HEK293 (cell line): ENCODE data around the gene SRRM2.
A peak's percentile ranks its signal among the peaks of the same experiment; 100 is the strongest.

Experiments used
- IKZF3 ChIP-seq: fragments of 450-650 bp; IDR thresholded peaks from 2 replicates; pipeline ENCODE4 v1.5.0; 2018; ENCODE audit warnings: missing biosample characterization, mild to moderate bottlenecking, missing genetic modification characterization, moderate library complexity
- KLF7 ChIP-seq: fragments of 450-650 bp; formaldehyde crosslinking; IDR thresholded peaks from 2 replicates; pipeline ENCODE4 v1.5.1; 2016; ENCODE audit warnings: missing biosample characterization, missing genetic modification characterization, borderline replicate concordance
- SETDB1 ChIP-seq: IDR thresholded peaks from one replicate; pipeline ENCODE4 v1.6.1; 2017; ENCODE audit warnings: mild to moderate bottlenecking, low read length, moderate library complexity, mixed read lengths; ENCODE audit not compliant: insufficient read length
- ZNF423 ChIP-seq: fragments of 450-650 bp; formaldehyde crosslinking; IDR thresholded peaks from 2 replicates; pipeline ENCODE4 v1.5.1; 2016; ENCODE audit warnings: missing biosample characterization, missing genetic modification characterization
- ZNF501 ChIP-seq: fragments of 450-650 bp; formaldehyde crosslinking; IDR thresholded peaks from 2 replicates; pipeline ENCODE4 v1.5.1; 2016; ENCODE audit warnings: missing biosample characterization, missing genetic modification characterization
- ZNF530 ChIP-seq: fragments of 450-650 bp; formaldehyde crosslinking; IDR thresholded peaks from 2 replicates; pipeline ENCODE4 v1.5.1; 2016; ENCODE audit warnings: low read depth, missing biosample characterization, missing genetic modification characterization
- ZNF623 ChIP-seq: fragments of 450-650 bp; formaldehyde crosslinking; IDR thresholded peaks from 2 replicates; pipeline ENCODE4 v1.5.1; 2016; ENCODE audit warnings: missing biosample characterization, missing genetic modification characterization
- ZNF654 ChIP-seq: fragments of 450-650 bp; formaldehyde crosslinking; IDR thresholded peaks from 2 replicates; pipeline ENCODE4 v1.5.1; 2016; ENCODE audit warnings: low read depth, missing biosample characterization, missing genetic modification characterization
- ZNF658 ChIP-seq: fragments of 450-650 bp; formaldehyde crosslinking; IDR thresholded peaks from 2 replicates; pipeline ENCODE4; 2016; ENCODE audit warnings: missing biosample characterization, missing genetic modification characterization
- ZNF837 ChIP-seq: fragments of 450-650 bp; formaldehyde crosslinking; IDR thresholded peaks from 2 replicates; pipeline ENCODE4 v1.5.1; 2016; ENCODE audit warnings: missing biosample characterization, missing genetic modification characterization
- TF ChIP-seq, protein P1 (sequence below): fragments of 450-650 bp; formaldehyde crosslinking; IDR thresholded peaks from 2 replicates; pipeline ENCODE4 v1.5.1; 2016; ENCODE audit warnings: missing biosample characterization, missing genetic modification characterization
- TF ChIP-seq, protein P2 (sequence below): fragments of 450-650 bp; formaldehyde crosslinking; IDR thresholded peaks from 2 replicates; pipeline ENCODE4 v1.5.1; 2016; ENCODE audit warnings: missing biosample characterization, missing genetic modification characterization
- TF ChIP-seq, protein P3 (sequence below): fragments of 450-650 bp; formaldehyde crosslinking; IDR thresholded peaks from 2 replicates; pipeline ENCODE4 v1.5.1; 2016; ENCODE audit warnings: missing biosample characterization, missing genetic modification characterization, low read depth
- TF ChIP-seq, protein P4 (sequence below): fragments of 450-650 bp; formaldehyde crosslinking; IDR thresholded peaks from 2 replicates; pipeline ENCODE4 v1.5.1; 2016; ENCODE audit warnings: missing biosample characterization, missing genetic modification characterization
- TF ChIP-seq, protein P5 (sequence below): fragments of 450-650 bp; formaldehyde crosslinking; IDR thresholded peaks from 2 replicates; pipeline ENCODE4 v1.5.1; 2016; ENCODE audit warnings: missing biosample characterization, missing genetic modification characterization, borderline replicate concordance
- TF ChIP-seq, protein P6 (sequence below): fragments of 450-650 bp; formaldehyde crosslinking; IDR thresholded peaks from 2 replicates; pipeline ENCODE4 v1.5.1; 2016; ENCODE audit warnings: missing biosample characterization, missing genetic modification characterization, borderline replicate concordance

Gene SRRM2

DNA sequence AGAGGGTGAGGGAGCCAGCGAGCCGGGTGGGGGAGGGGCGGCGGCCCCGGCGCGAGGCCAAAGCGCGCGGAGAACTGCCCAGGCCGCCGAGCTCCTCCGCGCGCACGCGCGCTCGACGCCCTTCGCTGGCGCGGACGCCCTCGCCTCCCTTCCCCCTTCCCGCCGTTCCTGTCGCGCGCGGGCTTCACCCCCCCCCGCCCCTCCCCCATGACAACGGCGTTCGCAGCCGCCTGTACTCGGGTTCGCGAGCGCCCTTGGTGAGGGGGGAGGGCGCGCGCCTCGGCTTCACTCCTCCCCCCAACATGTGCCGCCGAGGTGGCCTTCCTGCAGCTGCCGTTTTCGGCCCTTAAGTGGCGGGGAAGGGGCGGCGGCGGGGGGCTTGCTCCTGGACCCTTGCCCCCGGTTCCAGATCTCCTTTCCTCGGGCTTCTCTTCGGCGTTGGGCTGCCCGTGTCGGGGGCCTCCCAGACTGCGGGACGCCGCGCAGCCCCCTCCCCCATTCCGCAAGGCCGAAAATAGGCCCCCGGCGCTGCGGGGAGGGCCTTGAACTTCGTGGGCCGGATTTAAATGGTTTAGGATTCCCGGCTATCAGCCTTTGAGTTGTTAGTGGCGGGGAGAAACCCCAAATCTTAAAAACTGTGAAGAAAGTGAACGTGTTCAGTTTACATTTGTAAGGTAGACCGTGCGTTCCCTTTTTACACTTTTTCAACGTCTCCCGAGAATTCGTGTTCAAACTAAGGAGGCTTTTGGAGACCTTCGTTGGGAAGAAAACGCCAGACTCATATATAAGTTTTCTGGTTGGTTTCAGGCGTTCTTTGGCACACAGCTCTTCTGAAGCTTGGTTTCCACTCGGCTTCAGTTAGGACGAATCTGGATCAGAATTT, 653 bp downstream of the SRRM2 start (continued):
- TF ChIP-seq, protein P1, sequence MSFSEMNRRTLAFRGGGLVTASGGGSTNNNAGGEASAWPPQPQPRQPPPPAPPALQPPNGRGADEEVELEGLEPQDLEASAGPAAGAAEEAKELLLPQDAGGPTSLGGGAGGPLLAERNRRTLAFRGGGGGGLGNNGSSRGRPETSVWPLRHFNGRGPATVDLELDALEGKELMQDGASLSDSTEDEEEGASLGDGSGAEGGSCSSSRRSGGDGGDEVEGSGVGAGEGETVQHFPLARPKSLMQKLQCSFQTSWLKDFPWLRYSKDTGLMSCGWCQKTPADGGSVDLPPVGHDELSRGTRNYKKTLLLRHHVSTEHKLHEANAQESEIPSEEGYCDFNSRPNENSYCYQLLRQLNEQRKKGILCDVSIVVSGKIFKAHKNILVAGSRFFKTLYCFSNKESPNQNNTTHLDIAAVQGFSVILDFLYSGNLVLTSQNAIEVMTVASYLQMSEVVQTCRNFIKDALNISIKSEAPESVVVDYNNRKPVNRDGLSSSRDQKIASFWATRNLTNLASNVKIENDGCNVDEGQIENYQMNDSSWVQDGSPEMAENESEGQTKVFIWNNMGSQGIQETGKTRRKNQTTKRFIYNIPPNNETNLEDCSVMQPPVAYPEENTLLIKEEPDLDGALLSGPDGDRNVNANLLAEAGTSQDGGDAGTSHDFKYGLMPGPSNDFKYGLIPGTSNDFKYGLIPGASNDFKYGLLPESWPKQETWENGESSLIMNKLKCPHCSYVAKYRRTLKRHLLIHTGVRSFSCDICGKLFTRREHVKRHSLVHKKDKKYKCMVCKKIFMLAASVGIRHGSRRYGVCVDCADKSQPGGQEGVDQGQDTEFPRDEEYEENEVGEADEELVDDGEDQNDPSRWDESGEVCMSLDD (tag by site-specific recombination): peak; percentile 34; the same call in 1 of the 2 replicates
- TF ChIP-seq ZNF501: 0 out of 2 replicates have a peak, but pooled peaks have one; percentile 25
- TF ChIP-seq, protein P2, sequence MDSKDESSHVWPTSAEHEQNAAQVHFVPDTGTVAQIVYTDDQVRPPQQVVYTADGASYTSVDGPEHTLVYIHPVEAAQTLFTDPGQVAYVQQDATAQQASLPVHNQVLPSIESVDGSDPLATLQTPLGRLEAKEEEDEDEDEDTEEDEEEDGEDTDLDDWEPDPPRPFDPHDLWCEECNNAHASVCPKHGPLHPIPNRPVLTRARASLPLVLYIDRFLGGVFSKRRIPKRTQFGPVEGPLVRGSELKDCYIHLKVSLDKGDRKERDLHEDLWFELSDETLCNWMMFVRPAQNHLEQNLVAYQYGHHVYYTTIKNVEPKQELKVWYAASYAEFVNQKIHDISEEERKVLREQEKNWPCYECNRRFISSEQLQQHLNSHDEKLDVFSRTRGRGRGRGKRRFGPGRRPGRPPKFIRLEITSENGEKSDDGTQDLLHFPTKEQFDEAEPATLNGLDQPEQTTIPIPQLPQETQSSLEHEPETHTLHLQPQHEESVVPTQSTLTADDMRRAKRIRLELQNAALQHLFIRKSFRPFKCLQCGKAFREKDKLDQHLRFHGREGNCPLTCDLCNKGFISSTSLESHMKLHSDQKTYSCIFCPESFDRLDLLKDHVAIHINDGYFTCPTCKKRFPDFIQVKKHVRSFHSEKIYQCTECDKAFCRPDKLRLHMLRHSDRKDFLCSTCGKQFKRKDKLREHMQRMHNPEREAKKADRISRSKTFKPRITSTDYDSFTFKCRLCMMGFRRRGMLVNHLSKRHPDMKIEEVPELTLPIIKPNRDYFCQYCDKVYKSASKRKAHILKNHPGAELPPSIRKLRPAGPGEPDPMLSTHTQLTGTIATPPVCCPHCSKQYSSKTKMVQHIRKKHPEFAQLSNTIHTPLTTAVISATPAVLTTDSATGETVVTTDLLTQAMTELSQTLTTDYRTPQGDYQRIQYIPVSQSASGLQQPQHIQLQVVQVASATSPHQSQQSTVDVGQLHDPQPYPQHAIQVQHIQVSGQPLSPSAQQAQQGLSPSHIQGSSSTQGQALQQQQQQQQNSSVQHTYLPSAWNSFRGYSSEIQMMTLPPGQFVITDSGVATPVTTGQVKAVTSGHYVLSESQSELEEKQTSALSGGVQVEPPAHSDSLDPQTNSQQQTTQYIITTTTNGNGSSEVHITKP (tag by site-specific recombination): no peak
- TF ChIP-seq ZNF654 (tag by site-specific recombination): no peak
- TF ChIP-seq, protein P3, sequence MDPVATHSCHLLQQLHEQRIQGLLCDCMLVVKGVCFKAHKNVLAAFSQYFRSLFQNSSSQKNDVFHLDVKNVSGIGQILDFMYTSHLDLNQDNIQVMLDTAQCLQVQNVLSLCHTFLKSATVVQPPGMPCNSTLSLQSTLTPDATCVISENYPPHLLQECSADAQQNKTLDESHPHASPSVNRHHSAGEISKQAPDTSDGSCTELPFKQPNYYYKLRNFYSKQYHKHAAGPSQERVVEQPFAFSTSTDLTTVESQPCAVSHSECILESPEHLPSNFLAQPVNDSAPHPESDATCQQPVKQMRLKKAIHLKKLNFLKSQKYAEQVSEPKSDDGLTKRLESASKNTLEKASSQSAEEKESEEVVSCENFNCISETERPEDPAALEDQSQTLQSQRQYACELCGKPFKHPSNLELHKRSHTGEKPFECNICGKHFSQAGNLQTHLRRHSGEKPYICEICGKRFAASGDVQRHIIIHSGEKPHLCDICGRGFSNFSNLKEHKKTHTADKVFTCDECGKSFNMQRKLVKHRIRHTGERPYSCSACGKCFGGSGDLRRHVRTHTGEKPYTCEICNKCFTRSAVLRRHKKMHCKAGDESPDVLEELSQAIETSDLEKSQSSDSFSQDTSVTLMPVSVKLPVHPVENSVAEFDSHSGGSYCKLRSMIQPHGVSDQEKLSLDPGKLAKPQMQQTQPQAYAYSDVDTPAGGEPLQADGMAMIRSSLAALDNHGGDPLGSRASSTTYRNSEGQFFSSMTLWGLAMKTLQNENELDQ (tag by site-specific recombination): no peak
- TF ChIP-seq ZNF837 (tag by site-specific recombination): no peak
- TF ChIP-seq, protein P4, sequence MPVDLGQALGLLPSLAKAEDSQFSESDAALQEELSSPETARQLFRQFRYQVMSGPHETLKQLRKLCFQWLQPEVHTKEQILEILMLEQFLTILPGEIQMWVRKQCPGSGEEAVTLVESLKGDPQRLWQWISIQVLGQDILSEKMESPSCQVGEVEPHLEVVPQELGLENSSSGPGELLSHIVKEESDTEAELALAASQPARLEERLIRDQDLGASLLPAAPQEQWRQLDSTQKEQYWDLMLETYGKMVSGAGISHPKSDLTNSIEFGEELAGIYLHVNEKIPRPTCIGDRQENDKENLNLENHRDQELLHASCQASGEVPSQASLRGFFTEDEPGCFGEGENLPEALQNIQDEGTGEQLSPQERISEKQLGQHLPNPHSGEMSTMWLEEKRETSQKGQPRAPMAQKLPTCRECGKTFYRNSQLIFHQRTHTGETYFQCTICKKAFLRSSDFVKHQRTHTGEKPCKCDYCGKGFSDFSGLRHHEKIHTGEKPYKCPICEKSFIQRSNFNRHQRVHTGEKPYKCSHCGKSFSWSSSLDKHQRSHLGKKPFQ (tag by site-specific recombination): no peak
- TF ChIP-seq, protein P5, sequence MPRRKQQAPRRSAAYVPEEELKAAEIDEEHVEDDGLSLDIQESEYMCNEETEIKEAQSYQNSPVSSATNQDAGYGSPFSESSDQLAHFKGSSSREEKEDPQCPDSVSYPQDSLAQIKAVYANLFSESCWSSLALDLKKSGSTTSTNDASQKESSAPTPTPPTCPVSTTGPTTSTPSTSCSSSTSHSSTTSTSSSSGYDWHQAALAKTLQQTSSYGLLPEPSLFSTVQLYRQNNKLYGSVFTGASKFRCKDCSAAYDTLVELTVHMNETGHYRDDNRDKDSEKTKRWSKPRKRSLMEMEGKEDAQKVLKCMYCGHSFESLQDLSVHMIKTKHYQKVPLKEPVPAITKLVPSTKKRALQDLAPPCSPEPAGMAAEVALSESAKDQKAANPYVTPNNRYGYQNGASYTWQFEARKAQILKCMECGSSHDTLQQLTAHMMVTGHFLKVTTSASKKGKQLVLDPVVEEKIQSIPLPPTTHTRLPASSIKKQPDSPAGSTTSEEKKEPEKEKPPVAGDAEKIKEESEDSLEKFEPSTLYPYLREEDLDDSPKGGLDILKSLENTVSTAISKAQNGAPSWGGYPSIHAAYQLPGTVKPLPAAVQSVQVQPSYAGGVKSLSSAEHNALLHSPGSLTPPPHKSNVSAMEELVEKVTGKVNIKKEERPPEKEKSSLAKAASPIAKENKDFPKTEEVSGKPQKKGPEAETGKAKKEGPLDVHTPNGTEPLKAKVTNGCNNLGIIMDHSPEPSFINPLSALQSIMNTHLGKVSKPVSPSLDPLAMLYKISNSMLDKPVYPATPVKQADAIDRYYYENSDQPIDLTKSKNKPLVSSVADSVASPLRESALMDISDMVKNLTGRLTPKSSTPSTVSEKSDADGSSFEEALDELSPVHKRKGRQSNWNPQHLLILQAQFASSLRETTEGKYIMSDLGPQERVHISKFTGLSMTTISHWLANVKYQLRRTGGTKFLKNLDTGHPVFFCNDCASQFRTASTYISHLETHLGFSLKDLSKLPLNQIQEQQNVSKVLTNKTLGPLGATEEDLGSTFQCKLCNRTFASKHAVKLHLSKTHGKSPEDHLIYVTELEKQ: no peak
- TF ChIP-seq ZNF530: no peak
- TF ChIP-seq KLF7 (tag by site-specific recombination): no peak
- 0 out of 2 replicates have a peak, but pooled peaks have one; percentile 9 for TF ChIP-seq ZNF623 (tag by site-specific recombination)
- no peak for TF ChIP-seq ZNF423 (tag by site-specific recombination)
- peak; percentile 30; the same call in 1 of the 2 replicates for TF ChIP-seq IKZF3 (tag by site-specific recombination)
- no peak for TF ChIP-seq SETDB1
- TF ChIP-seq, protein P6, sequence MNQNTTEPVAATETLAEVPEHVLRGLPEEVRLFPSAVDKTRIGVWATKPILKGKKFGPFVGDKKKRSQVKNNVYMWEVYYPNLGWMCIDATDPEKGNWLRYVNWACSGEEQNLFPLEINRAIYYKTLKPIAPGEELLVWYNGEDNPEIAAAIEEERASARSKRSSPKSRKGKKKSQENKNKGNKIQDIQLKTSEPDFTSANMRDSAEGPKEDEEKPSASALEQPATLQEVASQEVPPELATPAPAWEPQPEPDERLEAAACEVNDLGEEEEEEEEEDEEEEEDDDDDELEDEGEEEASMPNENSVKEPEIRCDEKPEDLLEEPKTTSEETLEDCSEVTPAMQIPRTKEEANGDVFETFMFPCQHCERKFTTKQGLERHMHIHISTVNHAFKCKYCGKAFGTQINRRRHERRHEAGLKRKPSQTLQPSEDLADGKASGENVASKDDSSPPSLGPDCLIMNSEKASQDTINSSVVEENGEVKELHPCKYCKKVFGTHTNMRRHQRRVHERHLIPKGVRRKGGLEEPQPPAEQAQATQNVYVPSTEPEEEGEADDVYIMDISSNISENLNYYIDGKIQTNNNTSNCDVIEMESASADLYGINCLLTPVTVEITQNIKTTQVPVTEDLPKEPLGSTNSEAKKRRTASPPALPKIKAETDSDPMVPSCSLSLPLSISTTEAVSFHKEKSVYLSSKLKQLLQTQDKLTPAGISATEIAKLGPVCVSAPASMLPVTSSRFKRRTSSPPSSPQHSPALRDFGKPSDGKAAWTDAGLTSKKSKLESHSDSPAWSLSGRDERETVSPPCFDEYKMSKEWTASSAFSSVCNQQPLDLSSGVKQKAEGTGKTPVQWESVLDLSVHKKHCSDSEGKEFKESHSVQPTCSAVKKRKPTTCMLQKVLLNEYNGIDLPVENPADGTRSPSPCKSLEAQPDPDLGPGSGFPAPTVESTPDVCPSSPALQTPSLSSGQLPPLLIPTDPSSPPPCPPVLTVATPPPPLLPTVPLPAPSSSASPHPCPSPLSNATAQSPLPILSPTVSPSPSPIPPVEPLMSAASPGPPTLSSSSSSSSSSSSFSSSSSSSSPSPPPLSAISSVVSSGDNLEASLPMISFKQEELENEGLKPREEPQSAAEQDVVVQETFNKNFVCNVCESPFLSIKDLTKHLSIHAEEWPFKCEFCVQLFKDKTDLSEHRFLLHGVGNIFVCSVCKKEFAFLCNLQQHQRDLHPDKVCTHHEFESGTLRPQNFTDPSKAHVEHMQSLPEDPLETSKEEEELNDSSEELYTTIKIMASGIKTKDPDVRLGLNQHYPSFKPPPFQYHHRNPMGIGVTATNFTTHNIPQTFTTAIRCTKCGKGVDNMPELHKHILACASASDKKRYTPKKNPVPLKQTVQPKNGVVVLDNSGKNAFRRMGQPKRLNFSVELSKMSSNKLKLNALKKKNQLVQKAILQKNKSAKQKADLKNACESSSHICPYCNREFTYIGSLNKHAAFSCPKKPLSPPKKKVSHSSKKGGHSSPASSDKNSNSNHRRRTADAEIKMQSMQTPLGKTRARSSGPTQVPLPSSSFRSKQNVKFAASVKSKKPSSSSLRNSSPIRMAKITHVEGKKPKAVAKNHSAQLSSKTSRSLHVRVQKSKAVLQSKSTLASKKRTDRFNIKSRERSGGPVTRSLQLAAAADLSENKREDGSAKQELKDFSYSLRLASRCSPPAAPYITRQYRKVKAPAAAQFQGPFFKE (tag by site-specific recombination): no peak
- TF ChIP-seq ZNF658 (tag by site-specific recombination): no peak
